Tibial artery (tissue), 4 donors: ENCODE measurements around the gene TMEM132A.

Source experiments
- DNase-seq, 2 donors: peaks; one replicate each; pipeline ENCODE4 v3.0.0-alpha.2; 2019
- H3K27ac ChIP-seq, 2 donors: fragments of 200-600 bp; sonication (generic) in 1 of 2; 1 replicate in 1 of 2; 2 replicates in 1 of 2; pipeline ENCODE4 v1.5.1; 2018 to 2019; ENCODE audit warnings: mild to moderate bottlenecking in 1 of 2
- H3K27me3 ChIP-seq, 2 donors: fragments of 200-600 bp; sonication (generic) in 1 of 2; one replicate each; pipeline versions ENCODE4 v1.5.1 to v1.6.0; 2016 to 2019
- H3K36me3 ChIP-seq, 3 donors: fragments of 200-600 bp; sonication (generic) in 2 of 3; one replicate each; pipeline ENCODE4 v1.5.1; 2016 to 2019; ENCODE audit warnings: mild to moderate bottlenecking in 2 of 3
- H3K4me1 ChIP-seq, 4 donors: fragments of 200-600 bp; sonication (generic) in 2 of 4; 1 replicate in 3 of 4; 2 replicates in 1 of 4; pipeline ENCODE4 v1.5.1; 2016 to 2019
- H3K4me3 ChIP-seq, 2 donors: fragments of 200-600 bp; sonication (generic) in 1 of 2; 1 replicate in 1 of 2; 2 replicates in 1 of 2; pipeline ENCODE4 v1.5.1; 2018 to 2019; ENCODE audit warnings: mild to moderate bottlenecking in 2 of 2
- H3K9me3 ChIP-seq, 3 donors: fragments of 200-600 bp; sonication (generic) in 1 of 3; one replicate each; pipeline ENCODE4 v1.5.1; 2016 to 2019
- CTCF ChIP-seq, 2 experiments: fragments of 200-600 bp in 1 of 2; fragments of 450-650 bp in 1 of 2; IDR thresholded peaks; one replicate each; pipeline ENCODE4 v1.5.1; 2017 to 2019; ENCODE audit warnings: antibody characterized with exemption in 2 of 2, mild to moderate bottlenecking in 1 of 2, moderate library complexity in 1 of 2
- intact Hi-C: fragments of 100-400 bp; cut with DNase I; formaldehyde crosslinking; loops from one replicate; pipeline ENCODE4 v1.15.0; 2023; ENCODE audit warnings: low total_unique reads

TMEM132A gene

GRCh38 chr11:60936467-60937143 is 12.3 kb downstream of the TMEM132A start:
- Histone ChIP-seq H3K4me3 (no peak overlapping the region), H3K4me1 (no peaks in the 10 kb centered on the region), H3K27me3 (peaks cover 0 to 8% of the 10 kb centered on the region in 2 donors), H3K9me3 (no peaks in the 10 kb centered on the region), H3K36me3 (peaks cover 0 to 45% (median 30%) of the 10 kb centered on the region in 3 donors), H3K27ac (no peak overlapping the region)
- DNase-seq, result no peak
- TF ChIP-seq CTCF (IDR thresholded peaks at IDR 0.05), result no peak
- intact Hi-C loops, result no loop called here

- Histone ChIP-seq H3K4me3 (no peak overlapping the region), H3K36me3 (peaks cover 0 to 51% (median 35%) of the 10 kb centered on the region in 3 donors), H3K27ac (no peak overlapping the region), H3K4me1 (no peaks in the 10 kb centered on the region), H3K9me3 (no peaks in the 10 kb centered on the region), H3K27me3 (peaks cover 0 to 6% of the 10 kb centered on the region in 2 donors)
- DNase-seq, result no peak
- intact Hi-C loops, result no loop called here
- no peak for TF ChIP-seq CTCF (IDR thresholded peaks at IDR 0.05)
Measured at GRCh38 chr11:60937144-60937527, 12.9 kb downstream of the TMEM132A start.

GRCh38 chr11:60937811-60938210 is 13.6 kb downstream of the TMEM132A start:
- no peaks in the 10 kb centered on the region for H3K9me3 ChIP-seq
- H3K36me3 ChIP-seq, result peaks cover 0 to 57% (median 40%) of the 10 kb centered on the region in 3 donors
- no peak overlapping the region for H3K4me3 ChIP-seq
- peaks cover 0 to 6% of the 10 kb centered on the region in 2 donors for H3K27me3 ChIP-seq
- DNase-seq, result no peak
- H3K27ac ChIP-seq, result no peak overlapping the region
- no peak for TF ChIP-seq CTCF (IDR thresholded peaks at IDR 0.05)
- H3K4me1 ChIP-seq, result no peaks in the 10 kb centered on the region
- intact Hi-C loops, result no loop called here

- peaks cover 0 to 4% of the 10 kb centered on the region in 2 donors for H3K27me3 ChIP-seq
- H3K4me1 ChIP-seq, result no peaks in the 10 kb centered on the region
- intact Hi-C loops, result no loop called here
- no peaks in the 10 kb centered on the region for H3K9me3 ChIP-seq
- H3K36me3 ChIP-seq, result peaks cover 0 to 61% (median 46%) of the 10 kb centered on the region in 3 donors
- H3K27ac ChIP-seq, result no peak overlapping the region
- no peak overlapping the region for H3K4me3 ChIP-seq
- no peak for DNase-seq
- TF ChIP-seq CTCF (IDR thresholded peaks at IDR 0.05), result no peak
Measured at GRCh38 chr11:60938500-60938899, 14.2 kb downstream of the TMEM132A start.

- H3K27ac ChIP-seq, result no peak overlapping the region
- H3K36me3 ChIP-seq, result peaks cover 0 to 61% (median 47%) of the 10 kb centered on the region in 3 donors
- no peaks in the 10 kb centered on the region for H3K4me1 ChIP-seq
- no peak for TF ChIP-seq CTCF (IDR thresholded peaks at IDR 0.05)
- no peaks in the 10 kb centered on the region for H3K27me3 ChIP-seq
- H3K4me3 ChIP-seq, result no peak overlapping the region
- H3K9me3 ChIP-seq, result no peaks in the 10 kb centered on the region
- DNase-seq, result no peak
- intact Hi-C loops, result no loop called here
Measured at GRCh38 chr11:60939301-60939700, 15.0 kb downstream of the TMEM132A start.
